GM12892 (cell line): ENCODE measurements around the gene RIN3.

ENCODE experiments used
- POLR2A ChIP-seq: IDR thresholded peaks from 2 replicates; pipeline ENCODE4 v1.6.1; 2011; ENCODE audit warnings: low read depth, low read length, control low read depth
- POLR2AphosphoS5 ChIP-seq: IDR thresholded peaks from 2 replicates; pipeline ENCODE4 v1.6.1; 2011; ENCODE audit warnings: low read depth, low read length, control low read depth

DNA sequence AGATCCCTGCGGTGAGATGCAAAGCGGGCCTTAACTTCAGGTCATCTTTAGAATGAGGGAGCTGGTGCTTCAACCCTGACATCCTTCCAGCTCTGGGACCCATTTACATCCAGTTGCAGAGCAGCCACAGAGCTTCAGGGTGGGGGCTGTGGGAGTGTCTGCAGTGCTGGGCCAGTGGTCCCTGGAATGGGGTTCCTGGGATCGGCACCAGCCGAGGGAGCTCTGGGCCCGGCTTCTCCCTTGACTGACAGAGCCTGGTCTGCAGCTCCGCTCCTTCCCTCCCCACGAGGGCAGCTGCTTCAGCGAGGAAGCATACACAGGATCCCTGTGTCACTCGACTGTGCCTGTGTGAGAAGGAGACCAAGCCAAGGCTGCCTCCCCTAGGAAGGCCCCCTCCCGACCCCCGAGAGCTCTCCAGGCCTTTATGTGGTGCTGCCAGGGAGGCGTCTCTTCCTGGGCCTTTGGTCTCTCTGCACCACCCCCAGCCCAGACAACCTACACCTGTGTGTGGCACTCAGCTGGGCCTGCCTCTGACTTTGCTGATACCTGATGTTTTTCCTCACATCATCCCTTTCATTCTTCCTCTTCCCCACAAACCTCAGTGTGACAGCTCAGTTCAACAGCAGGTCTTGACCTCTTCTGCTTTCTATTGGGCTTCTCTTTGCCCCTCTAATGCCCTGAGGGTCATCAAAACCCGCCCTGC, 48.1 kb upstream of the RIN3 start:
- TF ChIP-seq POLR2AphosphoS5, result no peak
- no peak for TF ChIP-seq POLR2A
